Measurements from ENCODE around the gene TARS1. TPM values are rescaled to one million over a fixed set of nuclear protein-coding genes. Genes with fewer than 3 reads are reported as not detected.

TARS1 gene
- total RNA-seq, 1 donor from 2014 or later = 306 TPM

DNA sequence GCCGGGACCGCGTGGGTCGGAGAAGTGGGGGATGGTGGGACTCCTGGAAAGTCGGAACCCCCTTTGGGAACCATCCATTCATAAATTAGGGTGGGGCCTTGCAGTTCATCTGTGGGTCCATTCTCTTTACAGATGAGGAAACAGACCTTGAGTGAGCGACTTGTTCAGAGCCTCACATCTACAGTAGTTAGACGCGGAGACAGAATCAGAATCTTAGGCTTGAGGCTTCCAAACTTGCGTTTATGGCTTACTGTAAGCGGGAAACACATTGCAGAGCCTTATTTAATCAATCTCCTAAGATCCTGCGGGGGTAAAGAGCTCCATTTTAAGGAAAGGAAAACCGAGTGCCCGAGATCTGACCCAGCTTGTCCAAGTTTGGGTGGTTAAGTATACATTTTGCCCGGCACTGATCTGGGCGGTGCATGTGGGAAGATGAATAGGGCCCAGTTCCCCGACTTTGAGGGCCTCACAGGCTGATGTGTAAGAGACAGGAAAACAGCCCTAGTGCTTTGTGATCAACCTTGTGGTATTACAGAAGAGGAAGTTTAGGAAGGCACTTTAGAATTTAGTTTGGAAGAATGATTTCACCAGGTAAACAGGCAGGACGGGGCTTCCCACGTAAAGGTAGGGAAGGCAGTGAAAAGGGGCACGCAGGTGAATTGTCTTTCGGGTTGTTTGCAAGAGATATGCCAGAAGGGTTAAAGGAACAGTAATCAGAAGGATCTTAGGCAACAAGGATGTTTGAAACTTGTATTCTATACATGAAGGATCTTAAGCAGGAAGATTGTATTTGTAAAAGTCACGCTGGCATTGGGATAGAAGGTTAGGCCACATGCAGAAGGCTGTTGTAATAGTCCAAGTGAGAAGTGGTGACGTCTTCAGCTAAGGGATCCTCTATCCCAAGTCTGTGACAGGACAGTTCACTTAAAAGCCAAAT lies 744 bp downstream of the TARS1 start:
- peak overlapping the region; percentile 98 for H3K4me2 ChIP-seq (ENCODE audit: low read length)
- H3K9me3 ChIP-seq (ENCODE audit: insufficient read depth, low read depth, low read length) = no peaks in the 10 kb centered on the region
- H3K27ac ChIP-seq (ENCODE audit: low read depth, low read length) = peak overlapping the region; percentile 98
- Mint-ChIP-seq H3K27me3 (ENCODE audit: low read depth, unreplicated experiment) (no peaks in the 10 kb centered on the region), H3K4me1 (ENCODE audit: low read depth, unreplicated experiment) (peaks cover 17% of the 10 kb centered on the region), H3K27ac (ENCODE audit: unreplicated experiment) (no peak overlapping the region), H3K36me3 (ENCODE audit: low read depth, unreplicated experiment) (peaks cover 6% of the 10 kb centered on the region), H3K4me3 (ENCODE audit: unreplicated experiment) (no peak overlapping the region), H3K9me3 (ENCODE audit: unreplicated experiment) (no peaks in the 10 kb centered on the region)
- peak overlapping the region; percentile 93 for H3K4me3 ChIP-seq (ENCODE audit: insufficient read depth, low read depth, low read length)
- peaks cover 71% of the 10 kb centered on the region for H3K79me2 ChIP-seq (ENCODE audit: insufficient read depth, low read length)
- H3K9ac ChIP-seq (ENCODE audit: low read length) = peak overlapping the region; percentile 96
- peaks cover 14% of the 10 kb centered on the region for H3K4me1 ChIP-seq (ENCODE audit: insufficient read depth, low read length)
- H3K27me3 ChIP-seq (ENCODE audit: insufficient read depth, low read length) = no peaks in the 10 kb centered on the region
- no peak for FAIRE-seq
- H3K36me3 ChIP-seq (ENCODE audit: insufficient read depth, low read length) = peaks cover 25% of the 10 kb centered on the region
- peak overlapping the region; percentile 55 for H2AFZ ChIP-seq (ENCODE audit: low read depth, low read length)
- DNase-seq (ENCODE audit: low read depth) = peak; percentile 70
- peaks cover 45% of the 10 kb centered on the region for H4K20me1 ChIP-seq (ENCODE audit: insufficient read depth, low read length)
- TF ChIP-seq EZH2 (IDR thresholded peaks at IDR 0.05; ENCODE audit: insufficient read depth, low read length) = no peak
- TF ChIP-seq, protein P1, sequence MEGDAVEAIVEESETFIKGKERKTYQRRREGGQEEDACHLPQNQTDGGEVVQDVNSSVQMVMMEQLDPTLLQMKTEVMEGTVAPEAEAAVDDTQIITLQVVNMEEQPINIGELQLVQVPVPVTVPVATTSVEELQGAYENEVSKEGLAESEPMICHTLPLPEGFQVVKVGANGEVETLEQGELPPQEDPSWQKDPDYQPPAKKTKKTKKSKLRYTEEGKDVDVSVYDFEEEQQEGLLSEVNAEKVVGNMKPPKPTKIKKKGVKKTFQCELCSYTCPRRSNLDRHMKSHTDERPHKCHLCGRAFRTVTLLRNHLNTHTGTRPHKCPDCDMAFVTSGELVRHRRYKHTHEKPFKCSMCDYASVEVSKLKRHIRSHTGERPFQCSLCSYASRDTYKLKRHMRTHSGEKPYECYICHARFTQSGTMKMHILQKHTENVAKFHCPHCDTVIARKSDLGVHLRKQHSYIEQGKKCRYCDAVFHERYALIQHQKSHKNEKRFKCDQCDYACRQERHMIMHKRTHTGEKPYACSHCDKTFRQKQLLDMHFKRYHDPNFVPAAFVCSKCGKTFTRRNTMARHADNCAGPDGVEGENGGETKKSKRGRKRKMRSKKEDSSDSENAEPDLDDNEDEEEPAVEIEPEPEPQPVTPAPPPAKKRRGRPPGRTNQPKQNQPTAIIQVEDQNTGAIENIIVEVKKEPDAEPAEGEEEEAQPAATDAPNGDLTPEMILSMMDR (IDR thresholded peaks at IDR 0.05; ENCODE audit: insufficient read depth, low read depth, low read length) = no peak

DNA sequence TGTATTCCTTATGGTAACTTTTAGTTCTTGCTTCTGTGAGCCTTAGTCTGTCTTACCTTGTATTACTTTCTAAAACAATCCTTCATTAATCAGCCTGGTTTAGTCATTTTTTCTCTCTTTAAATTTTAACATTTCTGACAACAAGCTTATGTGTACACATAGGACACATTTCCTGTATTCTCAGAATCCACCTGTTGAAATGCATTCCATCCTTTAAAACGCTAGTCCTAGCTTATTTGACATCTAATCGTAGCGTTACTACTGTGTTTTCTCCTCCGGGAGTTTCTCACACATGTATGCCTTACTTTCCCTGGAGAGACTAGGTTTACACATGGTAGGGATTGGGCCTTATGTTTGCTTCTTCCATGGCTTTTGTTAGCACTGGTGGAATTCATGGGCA lies 3.8 kb downstream of the TARS1 start:
- Histone ChIP-seq H4K20me1 (ENCODE audit: insufficient read depth, low read length) (peaks cover 69% of the 10 kb centered on the region), H2AFZ (ENCODE audit: low read depth, low read length) (no peak overlapping the region), H3K4me1 (ENCODE audit: insufficient read depth, low read length) (peaks cover 9% of the 10 kb centered on the region), H3K9me3 (ENCODE audit: insufficient read depth, low read depth, low read length) (no peaks in the 10 kb centered on the region), H3K4me3 (ENCODE audit: insufficient read depth, low read depth, low read length) (no peak overlapping the region), H3K4me2 (ENCODE audit: low read length) (peak overlapping the region; percentile 42), H3K36me3 (ENCODE audit: insufficient read depth, low read length) (peaks cover 36% of the 10 kb centered on the region), H3K27ac (ENCODE audit: low read depth, low read length) (no peak overlapping the region), H3K9ac (ENCODE audit: low read length) (no peak overlapping the region), H3K27me3 (ENCODE audit: insufficient read depth, low read length) (no peaks in the 10 kb centered on the region), H3K79me2 (ENCODE audit: insufficient read depth, low read length) (peaks cover 89% of the 10 kb centered on the region)
- Mint-ChIP-seq H3K27me3 (ENCODE audit: low read depth, unreplicated experiment) (no peaks in the 10 kb centered on the region), H3K9me3 (ENCODE audit: unreplicated experiment) (no peaks in the 10 kb centered on the region), H3K36me3 (ENCODE audit: low read depth, unreplicated experiment) (peaks cover 13% of the 10 kb centered on the region), H3K27ac (ENCODE audit: unreplicated experiment) (no peak overlapping the region), H3K4me3 (ENCODE audit: unreplicated experiment) (peak overlapping the region; percentile 63), H3K4me1 (ENCODE audit: low read depth, unreplicated experiment) (peaks cover 19% of the 10 kb centered on the region)
- FAIRE-seq (no peak), DNase-seq (ENCODE audit: low read depth) (no peak)
- TF ChIP-seq EZH2 (IDR thresholded peaks at IDR 0.05; ENCODE audit: insufficient read depth, low read length) = no peak
- TF ChIP-seq, protein P1 (IDR thresholded peaks at IDR 0.05; ENCODE audit: insufficient read depth, low read depth, low read length) = no peak

DNA sequence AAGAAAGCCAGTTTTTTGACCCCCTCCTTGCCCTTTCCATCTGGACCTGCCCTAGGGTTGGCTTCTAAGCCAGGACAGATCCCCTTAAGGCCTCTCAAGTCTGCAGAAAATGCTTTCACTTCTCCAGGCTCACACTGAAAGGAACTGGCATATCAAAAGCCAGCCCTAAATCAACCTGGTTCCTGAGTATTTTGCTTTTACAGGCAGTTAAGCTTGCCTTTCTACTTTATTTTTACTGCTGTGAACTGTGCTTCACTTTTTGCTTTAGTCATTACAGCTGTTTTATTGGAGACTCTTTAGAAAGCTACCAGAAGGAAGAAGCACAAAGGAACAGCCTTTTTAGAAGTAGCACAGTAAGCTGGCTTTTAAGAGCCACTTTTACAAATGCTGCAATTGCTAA lies 5.0 kb downstream of the TARS1 start:
- Mint-ChIP-seq H3K27me3 (ENCODE audit: low read depth, unreplicated experiment) (no peaks in the 10 kb centered on the region), H3K4me1 (ENCODE audit: low read depth, unreplicated experiment) (peaks cover 19% of the 10 kb centered on the region), H3K9me3 (ENCODE audit: unreplicated experiment) (no peaks in the 10 kb centered on the region), H3K36me3 (ENCODE audit: low read depth, unreplicated experiment) (peaks cover 19% of the 10 kb centered on the region), H3K27ac (ENCODE audit: unreplicated experiment) (no peak overlapping the region), H3K4me3 (ENCODE audit: unreplicated experiment) (peak overlapping the region; percentile 14)
- H4K20me1 ChIP-seq (ENCODE audit: insufficient read depth, low read length) = peaks cover 75% of the 10 kb centered on the region
- H3K9ac ChIP-seq (ENCODE audit: low read length) = no peak overlapping the region
- no peaks in the 10 kb centered on the region for H3K27me3 ChIP-seq (ENCODE audit: insufficient read depth, low read length)
- H2AFZ ChIP-seq (ENCODE audit: low read depth, low read length) = no peak overlapping the region
- TF ChIP-seq, protein P1 (IDR thresholded peaks at IDR 0.05; ENCODE audit: insufficient read depth, low read depth, low read length) = no peak
- TF ChIP-seq EZH2 (IDR thresholded peaks at IDR 0.05; ENCODE audit: insufficient read depth, low read length) = no peak
- H3K4me3 ChIP-seq (ENCODE audit: insufficient read depth, low read depth, low read length) = no peak overlapping the region
- no peak overlapping the region for H3K4me2 ChIP-seq (ENCODE audit: low read length)
- no peaks in the 10 kb centered on the region for H3K9me3 ChIP-seq (ENCODE audit: insufficient read depth, low read depth, low read length)
- no peak for FAIRE-seq
- H3K27ac ChIP-seq (ENCODE audit: low read depth, low read length) = no peak overlapping the region
- no peak for DNase-seq (ENCODE audit: low read depth)
- peaks cover 45% of the 10 kb centered on the region for H3K36me3 ChIP-seq (ENCODE audit: insufficient read depth, low read length)
- H3K4me1 ChIP-seq (ENCODE audit: insufficient read depth, low read length) = peaks cover 3% of the 10 kb centered on the region
- H3K79me2 ChIP-seq (ENCODE audit: insufficient read depth, low read length) = peaks cover 97% of the 10 kb centered on the region
